K562 (cell line): ENCODE measurements around the gene HPN. TPM values are rescaled to one million over a fixed set of nuclear protein-coding genes. Genes with fewer than 3 reads are reported as not detected.

Experiments
- ATAC-seq: fragments of 200-7000 bp; cut with Tn5 transposase; 3 replicates; pipeline ENCODE4 v1.9.1; 2020; ENCODE audit warnings: moderate library complexity
- BruUV-seq: library from RNA; stranded (reverse); fragments of 400-500 nt; replicated peaks from 2 replicates; lab custom pipeline; 2021; lab: Mats Ljungman, UMichigan
- CTCF ChIA-PET: fragments of 300-600 bp; formaldehyde crosslinking; extraction: SDS; loops from one replicate; lab custom pipeline; 2021; ENCODE audit warnings: low intra/inter-chr PET ratio; lab: Yijun Ruan, JAX
- POLR2A ChIA-PET: fragments of 300-600, 350-650 bp; sonication (Branson Sonifier 250); formaldehyde crosslinking; extraction: SDS; loops from one replicate; lab custom pipeline; 2021; ENCODE audit warnings: antibody characterized with exemption, inconsistent platforms; lab: Yijun Ruan, JAX
- DNase-seq, 4 experiments: peaks; one replicate each; pipeline versions ENCODE4 v3.0.0 to v3.0.0-alpha.2; 2011 to 2018; ENCODE audit warnings: low spot score in 3 of 4, mixed read lengths in 3 of 4; ENCODE audit errors: extremely low read depth in 1 of 4
- FAIRE-seq: peaks from 2 replicates; lab custom pipeline; 2011; peaks lifted over from hg19 to GRCh38; lab: Jason Lieb, UNC
- H2AFZ ChIP-seq: 2 replicates; pipeline ENCODE4 v1.6.0; 2011; ENCODE audit warnings: low read depth, low read length, control low read depth, inconsistent platforms
- H3K27ac ChIP-seq: fragments of 200-600 bp; 3 replicates; pipeline ENCODE4 v1.8.0; 2011; ENCODE audit warnings: low read depth, mild to moderate bottlenecking, control low read depth, inconsistent platforms, low read length, moderate library complexity, mixed read lengths; ENCODE audit errors: extremely low read depth
- H3K27me3 ChIP-seq, 2 experiments: fragments of 300-600 bp in 1 of 2; 2 replicates in 1 of 2; 3 replicates in 1 of 2; pipeline versions ENCODE4 v1.6.0 to v1.8.0; 2011; ENCODE audit warnings: inconsistent platforms in 2 of 2, low read length in 2 of 2, mild to moderate bottlenecking in 1 of 2, mixed read lengths in 1 of 2, moderate library complexity in 1 of 2; ENCODE audit not compliant: control insufficient read depth in 2 of 2, insufficient read depth in 2 of 2
- H3K36me3 ChIP-seq: fragments of 300-600 bp; 3 replicates; pipeline ENCODE4 v1.8.0; 2011; ENCODE audit warnings: mild to moderate bottlenecking, low read length, inconsistent platforms; ENCODE audit not compliant: control insufficient read depth, insufficient read depth
- H3K4me1 ChIP-seq, 2 experiments: fragments of 200-600 bp in 1 of 2; replicated peaks in 1 of 2; 2 replicates in 1 of 2; 3 replicates in 1 of 2; pipeline versions ENCODE4 v1.5.1 to v1.8.0; 2011; ENCODE audit warnings: inconsistent platforms in 2 of 2, low read length in 2 of 2, mild to moderate bottlenecking in 1 of 2, mixed read lengths in 1 of 2, moderate library complexity in 1 of 2; ENCODE audit not compliant: control insufficient read depth in 2 of 2, insufficient read depth in 2 of 2
- H3K4me2 ChIP-seq: 2 replicates; pipeline ENCODE4 v1.6.1; 2011; ENCODE audit warnings: low read length, control low read depth, inconsistent platforms, mixed read lengths; ENCODE audit not compliant: insufficient read depth
- H3K4me3 ChIP-seq: fragments of 200-600 bp; sonication (generic), shearing (Covaris generic); 2 replicates; pipeline ENCODE4 v1.5.1; 2016; ENCODE audit warnings: control low read depth, inconsistent platforms
- H3K79me2 ChIP-seq: fragments of 200-600 bp; 3 replicates; pipeline ENCODE4 v1.8.0; 2011; ENCODE audit warnings: low read length, inconsistent platforms; ENCODE audit not compliant: control insufficient read depth, insufficient read depth
- H3K9ac ChIP-seq, 2 experiments: 2 replicates each; pipeline versions ENCODE4 v1.6.0 to v1.6.1; 2011; ENCODE audit warnings: low read depth in 2 of 2, low read length in 2 of 2, control low read depth in 1 of 2, inconsistent platforms in 1 of 2, mild to moderate bottlenecking in 1 of 2, mixed read lengths in 1 of 2; ENCODE audit not compliant: insufficient read depth in 1 of 2
- H3K9me1 ChIP-seq: one replicate; pipeline ENCODE4 v1.6.0; 2011; ENCODE audit warnings: inconsistent platforms, mild to moderate bottlenecking, low read length, moderate library complexity; ENCODE audit not compliant: control insufficient read depth, insufficient read depth
- H3K9me3 ChIP-seq: replicated peaks from 2 replicates; pipeline ENCODE4 v1.5.1; 2011; ENCODE audit warnings: low read depth, low read length, inconsistent platforms; ENCODE audit not compliant: control insufficient read depth, insufficient read depth
- H4K20me1 ChIP-seq: replicated peaks from 2 replicates; pipeline ENCODE4 v1.6.1; 2011; ENCODE audit warnings: low read length, inconsistent platforms, mixed read lengths; ENCODE audit not compliant: control insufficient read depth, insufficient read depth
- ARHGAP35 ChIP-seq: fragments of 450-650 bp; IDR thresholded peaks from 2 replicates; pipeline ENCODE4 v1.6.1; 2018; ENCODE audit not compliant: partially characterized antibody
- ELF4 ChIP-seq: fragments of 450-650 bp; formaldehyde crosslinking; IDR thresholded peaks from 2 replicates; pipeline ENCODE4 v1.4.0; 2022; ENCODE audit warnings: missing genetic modification characterization
- FOXK1 ChIP-seq: sonication (generic); formaldehyde crosslinking; IDR thresholded peaks from 2 replicates; pipeline ENCODE4 v1.8.0; 2022; ENCODE audit warnings: missing genetic modification reagents, mild to moderate bottlenecking, borderline replicate concordance
- HEY1 ChIP-seq: fragments of 250-450 bp; sonication (Bioruptor Pico); IDR thresholded peaks from 2 replicates; pipeline ENCODE4 v1.5.0; 2020; ENCODE audit warnings: mild to moderate bottlenecking, moderate library complexity, borderline replicate concordance
- MXI1 ChIP-seq: IDR thresholded peaks from 2 replicates; pipeline ENCODE4 v1.6.1; 2011; ENCODE audit warnings: low read depth, mild to moderate bottlenecking, improper control_type of control experiment, low read length
- NFATC3 ChIP-seq: fragments of 450-650 bp; IDR thresholded peaks from 2 replicates; pipeline ENCODE4 v1.6.1; 2017; ENCODE audit warnings: mild to moderate bottlenecking
- POLR2B ChIP-seq: fragments of 450-650 bp; IDR thresholded peaks from 2 replicates; pipeline ENCODE4 v1.6.1; 2018; ENCODE audit warnings: low read depth; ENCODE audit not compliant: partially characterized antibody
- RBM39 ChIP-seq: fragments of 200-400 bp; formaldehyde crosslinking; optimal IDR thresholded peaks from 2 replicates; pipeline ENCODE3; 2018; ENCODE audit warnings: low read depth, low read length
- TAF1 ChIP-seq: IDR thresholded peaks from 2 replicates; pipeline ENCODE4 v1.6.1; 2011; ENCODE audit warnings: mild to moderate bottlenecking, low read length, moderate library complexity; ENCODE audit not compliant: insufficient read depth, control insufficient read depth, severe bottlenecking; ENCODE audit errors: extremely low read depth
- ZBTB17 ChIP-seq: fragments of 450-650 bp; formaldehyde crosslinking; IDR thresholded peaks from 2 replicates; pipeline ENCODE4 v1.4.0; 2020; ENCODE audit warnings: mild to moderate bottlenecking
- ZNF12 ChIP-seq: sonication (generic); formaldehyde crosslinking; IDR thresholded peaks from 2 replicates; pipeline ENCODE4 v1.4.0; 2020; ENCODE audit warnings: mild to moderate bottlenecking, missing genetic modification reagents
- ZNF124 ChIP-seq: sonication (generic); formaldehyde crosslinking; IDR thresholded peaks from 2 replicates; pipeline ENCODE4 v1.8.1; 2022; ENCODE audit warnings: missing genetic modification reagents
- ZNF134 ChIP-seq: fragments of 250-450 bp; sonication (Bioruptor Pico); conservative IDR thresholded peaks from 2 replicates; pipeline ENCODE4 v1.4.0; 2020
- ZNF431 ChIP-seq: sonication (generic); formaldehyde crosslinking; IDR thresholded peaks from 2 replicates; pipeline ENCODE4 v1.8.0; 2022; ENCODE audit warnings: mild to moderate bottlenecking, missing genetic modification reagents
- WGBS: fragments of 100-300 bp; shearing (Covaris generic); methylation state at CpG from one replicate; pipeline ENCODE4 v1.1.6; 2016; ENCODE audit warnings: low coverage, mixed read lengths; ENCODE audit not compliant: insufficient coverage; ENCODE audit errors: missing lambda C conversion rate; 5-methylcytosine and 5-hydroxymethylcytosine counted together
- in situ Hi-C: fragments of 300-500 bp; cut with MboI; formaldehyde crosslinking; loops from 4 replicates; pipeline ENCODE4 v1.15.0; 2018; ENCODE audit warnings: inconsistent platforms, mixed read lengths
- intact Hi-C: fragments of 100-400 bp; cut with micrococcal nuclease; formaldehyde crosslinking; loops from 2 replicates; pipeline ENCODE4 v1.14.2; 2022
- polyA plus RNA-seq, 8 experiments: library from polyadenylated mRNA; depleted of rRNA in 4 of 8; stranded (reverse) in 5 of 8; unstranded in 3 of 8; fragments of >200 nt; fragmentation: Nextera tagmentation in 2 of 8; fragmentation: Illumina TruSeq in 1 of 8; extraction: Ambion mirVana in 2 of 8; extraction: Trizol in 1 of 8; gene quantifications; 2 replicates each; pipeline versions ENCODE4 v1.2.1 to v1.2.3, GENCODE V29; 2011 to 2014; ENCODE audit warnings: inconsistent platforms in 1 of 8, missing spikeins in 1 of 8
- total RNA-seq, 7 experiments: library from RNA; depleted of rRNA in 6 of 7; stranded (reverse); fragments of >200 nt in 6 of 7; fragmentation: Illumina TruSeq in 2 of 7; extraction: Trizol in 2 of 7; gene quantifications; 2 replicates each; pipeline versions ENCODE4 v1.2.1 to v1.2.3, GENCODE V29; 2011 to 2021; ENCODE audit warnings: low replicate concordance in 1 of 7

The HPN gene
- total and polyA plus RNA-seq, 9 of the 15 experiments (the other 6 are each of a cell fraction or from before 2014, with no cell fraction given) = 0.10 to 0.20 TPM; not detected in 7

- no TSS peak for BruUV-seq
- WGBS = 7% methylated on average over 7 of the region's 7 CpGs
- ATAC-seq (no peak), DNase-seq (no peak), FAIRE-seq (no peak)
- H3K79me2 ChIP-seq = no peaks in the 10 kb centered on the region
- H3K36me3 ChIP-seq = no peaks in the 10 kb centered on the region
- H3K4me1 ChIP-seq = peaks cover 0 to 18% of the 10 kb centered on the region in 2 experiments; a peak in 3 of 5 replicates
- no peaks in the 10 kb centered on the region for H3K9me3 ChIP-seq
- no peaks in the 10 kb centered on the region for H3K9me1 ChIP-seq
- H3K9ac ChIP-seq = no peak overlapping the region
- TF ChIP-seq HEY1 (no peak), MXI1 (no peak), FOXK1 (CRISPR knock-in tag) (no peak), ZBTB17 (CRISPR knock-in tag) (no peak), TAF1 (no peak), ARHGAP35 (no peak), ZNF124 (CRISPR knock-in tag) (no peak), ZNF12 (CRISPR knock-in tag) (no peak), ELF4 (CRISPR knock-in tag) (no peak), RBM39 (no peak), ZNF134 (CRISPR knock-in tag) (no peak), NFATC3 (no peak), POLR2B (no peak), ZNF431 (CRISPR knock-in tag) (no peak)
- no peak overlapping the region for H2AFZ ChIP-seq
- H3K4me2 ChIP-seq = no peak overlapping the region
- no peaks in the 10 kb centered on the region for H4K20me1 ChIP-seq
- intact Hi-C loops (no loop called here), in situ Hi-C loops (no loop called here)
- POLR2A ChIA-PET = interaction anchor here (0.9 kb wide), 1 partner anchor 11 kb away, joined by 3 read pairs; no protein-coding TSS in a partner anchor
- no peak overlapping the region for H3K4me3 ChIP-seq
- CTCF ChIA-PET = no interaction called here
- no peak overlapping the region for H3K27ac ChIP-seq
- H3K27me3 ChIP-seq = peaks cover 2 to 20% of the 10 kb centered on the region in 2 experiments; a peak in 2 of 5 replicates
Measured at GRCh38 chr19:35062942-35063341, 21.4 kb downstream of the HPN start.
